Hair follicular keratinocyte (primary cell): ENCODE measurements around the gene CLIC4. TPM values are rescaled to one million over a fixed set of nuclear protein-coding genes. Genes with fewer than 3 reads are reported as not detected.

Experiments
- total RNA-seq: library from RNA; depleted of rRNA; stranded (reverse); fragments of >200 nt; gene quantifications from 2 replicates; pipeline ENCODE4 v1.2.3, GENCODE V29; 2015

CLIC4 gene
- total RNA-seq, result 97.6 and 169 TPM in 2 replicates

GRCh38 chr1:24744911-24745710, at the start of gene CLIC4:
CLIC4 (plus strand) TSS chr1:24745447; CDS start chr1:24745554, 107 bp downstream.

Other genes starting within 250 kb of the CLIC4 start
- 14.8 and 27.4 TPM in 2 replicates for gene RCAN3, start 242.6 kb upstream of the CLIC4 start, total RNA-seq
- gene NCMAP, start 189.4 kb upstream of the CLIC4 start, total RNA-seq, result not detected in 2 replicates
- 43.4 and 64.5 TPM in 2 replicates for gene SRRM1, start 102.1 kb upstream of the CLIC4 start, total RNA-seq
- 0.15 TPM in 1 of 2 replicates, not detected in the other for gene RUNX3, start 184.8 kb downstream of the CLIC4 start, total RNA-seq